C4-2B (cell line): ENCODE data around the gene SRSF10.

Experiments used
- ZFX ChIP-seq: fragments of 450-650 bp; IDR thresholded peaks from 2 replicates; pipeline ENCODE4 v1.6.1; 2017
- TF ChIP-seq, protein P1 (sequence below): fragments of 450-650 bp; conservative IDR thresholded peaks from 2 replicates; pipeline ENCODE4 v1.5.1; 2017; ENCODE audit warnings: mild to moderate bottlenecking

DNA sequence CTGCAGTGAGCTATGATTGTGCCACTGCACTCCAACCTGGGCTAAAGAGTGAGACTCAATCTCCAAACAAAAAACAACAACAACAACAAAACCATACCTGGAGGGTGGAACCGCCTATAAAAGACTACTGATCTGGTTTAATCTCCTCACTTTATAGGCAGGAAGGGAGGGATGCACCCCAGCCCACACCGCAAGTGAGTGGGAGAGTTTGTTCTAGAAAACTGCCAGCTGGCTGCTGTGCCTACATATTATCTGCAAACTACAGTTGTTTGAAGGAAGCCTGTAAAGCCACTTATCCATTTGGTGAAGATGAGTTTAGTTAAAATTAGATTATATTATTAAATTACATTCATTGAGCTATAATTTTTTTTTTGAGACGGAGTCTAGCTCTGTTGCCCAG is 9.1 kb upstream of the SRSF10 start:
- TF ChIP-seq, protein P1, sequence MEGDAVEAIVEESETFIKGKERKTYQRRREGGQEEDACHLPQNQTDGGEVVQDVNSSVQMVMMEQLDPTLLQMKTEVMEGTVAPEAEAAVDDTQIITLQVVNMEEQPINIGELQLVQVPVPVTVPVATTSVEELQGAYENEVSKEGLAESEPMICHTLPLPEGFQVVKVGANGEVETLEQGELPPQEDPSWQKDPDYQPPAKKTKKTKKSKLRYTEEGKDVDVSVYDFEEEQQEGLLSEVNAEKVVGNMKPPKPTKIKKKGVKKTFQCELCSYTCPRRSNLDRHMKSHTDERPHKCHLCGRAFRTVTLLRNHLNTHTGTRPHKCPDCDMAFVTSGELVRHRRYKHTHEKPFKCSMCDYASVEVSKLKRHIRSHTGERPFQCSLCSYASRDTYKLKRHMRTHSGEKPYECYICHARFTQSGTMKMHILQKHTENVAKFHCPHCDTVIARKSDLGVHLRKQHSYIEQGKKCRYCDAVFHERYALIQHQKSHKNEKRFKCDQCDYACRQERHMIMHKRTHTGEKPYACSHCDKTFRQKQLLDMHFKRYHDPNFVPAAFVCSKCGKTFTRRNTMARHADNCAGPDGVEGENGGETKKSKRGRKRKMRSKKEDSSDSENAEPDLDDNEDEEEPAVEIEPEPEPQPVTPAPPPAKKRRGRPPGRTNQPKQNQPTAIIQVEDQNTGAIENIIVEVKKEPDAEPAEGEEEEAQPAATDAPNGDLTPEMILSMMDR = no peak
- TF ChIP-seq ZFX = no peak
